Caco-2 (cell line): Measurements from ENCODE around the gene FAM184A. TPM values are rescaled to one million over a fixed set of nuclear protein-coding genes. Genes with fewer than 3 reads are reported as not detected.
A peak's percentile ranks its signal among the peaks of the same experiment; 100 is the strongest.

ENCODE experiments used
- BruUV-seq: library from RNA; stranded (reverse); fragments of 400-500 nt; replicated peaks from 2 replicates; lab custom pipeline; 2021; lab: Mats Ljungman, UMichigan
- CTCF ChIA-PET: fragments of 300-600 bp; sonication (Branson Sonifier 250); formaldehyde crosslinking; loops from one replicate; lab custom pipeline; 2022; ENCODE audit warnings: antibody characterized with exemption; lab: Charles Lee
- POLR2A ChIA-PET: fragments of 300-600 bp; sonication (Branson Sonifier 250); formaldehyde crosslinking; loops from one replicate; lab custom pipeline; 2022; ENCODE audit warnings: antibody characterized with exemption; lab: Charles Lee
- DNase-seq, 2 experiments: peaks; one replicate each; pipeline versions ENCODE4 v3.0.0 to v3.0.0-alpha.2; 2020 to 2022
- H3K27me3 ChIP-seq: replicated peaks from 2 replicates; pipeline ENCODE4 v1.6.0; 2011; ENCODE audit warnings: low read length; ENCODE audit not compliant: control insufficient read depth, insufficient read depth
- H3K36me3 ChIP-seq: 2 replicates; pipeline ENCODE4 v1.5.1; 2011; ENCODE audit warnings: low read length; ENCODE audit not compliant: control insufficient read depth, insufficient read depth
- H3K4me1 ChIP-seq: fragments of 250-450 bp; sonication (Bioruptor Pico); 2 replicates; pipeline ENCODE4 v1.5.1; 2020; ENCODE audit warnings: mild to moderate bottlenecking
- H3K4me3 ChIP-seq: 2 replicates; pipeline ENCODE4 v1.5.1; 2011; ENCODE audit warnings: low read depth, mild to moderate bottlenecking, control low read depth, low read length
- H3K9me3 ChIP-seq: fragments of 250-450 bp; sonication (Bioruptor Pico); 2 replicates; pipeline ENCODE4 v1.5.1; 2020; ENCODE audit warnings: mild to moderate bottlenecking, moderate library complexity
- H3K27ac Mint-ChIP-seq: one replicate; pipeline ENCODE4 v1.8.0; 2022; ENCODE audit warnings: mixed read lengths; ENCODE audit not compliant: unreplicated experiment
- H3K27me3 Mint-ChIP-seq: one replicate; pipeline ENCODE4 v1.8.0; 2022; ENCODE audit warnings: mixed read lengths; ENCODE audit not compliant: insufficient read depth, unreplicated experiment
- H3K36me3 Mint-ChIP-seq: one replicate; pipeline ENCODE4 v1.8.0; 2022; ENCODE audit warnings: mild to moderate bottlenecking, mixed read lengths; ENCODE audit not compliant: insufficient read depth, unreplicated experiment
- H3K4me1 Mint-ChIP-seq: one replicate; pipeline ENCODE4 v1.8.0; 2022; ENCODE audit warnings: low read depth, mixed read lengths; ENCODE audit not compliant: unreplicated experiment
- H3K4me3 Mint-ChIP-seq: one replicate; pipeline ENCODE4 v1.8.0; 2022; ENCODE audit warnings: mild to moderate bottlenecking, moderate library complexity, mixed read lengths; ENCODE audit not compliant: unreplicated experiment
- H3K9me3 Mint-ChIP-seq: one replicate; pipeline ENCODE4 v1.8.0; 2022; ENCODE audit warnings: mixed read lengths; ENCODE audit not compliant: unreplicated experiment
- intact Hi-C: fragments of 100-400 bp; cut with micrococcal nuclease; formaldehyde crosslinking; loops from one replicate; pipeline ENCODE4 v1.10.0; 2022; ENCODE audit not compliant: unreplicated experiment
- total RNA-seq: library from RNA; stranded (reverse); gene quantifications from 2 replicates; pipeline ENCODE4 v1.2.3, GENCODE V29; 2022
- TF ChIP-seq, protein P1 (sequence below), 2 experiments: fragments of 200-600 bp in 1 of 2; IDR thresholded peaks; 1 replicate in 1 of 2; 2 replicates in 1 of 2; pipeline versions ENCODE4 v1.5.1 to v1.8.0; 2011 to 2022; ENCODE audit warnings: antibody characterized with exemption in 1 of 2, control low read depth in 1 of 2, inconsistent platforms in 1 of 2, low read depth in 1 of 2, low read length in 1 of 2, mild to moderate bottlenecking in 1 of 2, moderate library complexity in 1 of 2; ENCODE audit not compliant: insufficient read depth in 1 of 2, severe bottlenecking in 1 of 2, unreplicated experiment in 1 of 2

The FAM184A gene
- total RNA-seq, 1 experiment from 2014 or later: 10.8 TPM

DNA sequence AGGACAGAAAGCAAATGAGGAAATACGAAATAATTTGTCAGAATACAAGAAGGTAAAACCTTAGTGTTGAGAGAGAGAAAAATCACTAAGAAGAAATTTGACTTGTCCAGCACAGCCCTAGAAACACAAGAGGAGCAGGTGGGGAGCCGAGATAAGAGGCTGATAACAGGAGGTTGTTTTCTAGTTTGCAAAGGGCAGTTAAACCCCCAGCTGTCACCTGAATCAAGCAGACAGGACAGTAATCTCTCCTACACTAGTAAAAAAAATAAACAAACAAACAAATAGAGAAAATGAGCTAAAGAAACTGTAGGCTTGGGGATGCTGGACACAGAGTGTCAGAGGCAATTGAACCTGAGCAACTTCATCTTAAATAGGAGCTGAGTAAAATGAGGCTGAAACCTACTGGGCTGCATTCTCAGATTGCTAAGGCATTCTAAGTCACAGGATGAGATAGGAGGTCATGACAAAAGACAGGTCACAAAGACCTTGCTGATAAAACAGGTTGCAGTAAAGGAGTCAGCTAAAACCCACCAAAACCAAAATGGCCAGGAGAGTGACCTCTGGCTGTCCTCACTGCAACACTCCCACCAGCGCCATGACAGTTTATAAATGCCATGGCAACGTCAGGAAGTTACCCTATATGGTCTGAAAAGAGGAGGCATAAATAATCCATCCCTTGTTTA, 40.4 kb downstream of the FAM184A start:
- intact Hi-C loops: loop anchor here (2.0 to 5.0 kb wide), 2 partner anchors 19 to 74 kb away; no protein-coding TSS in a partner anchor
- Mint-ChIP-seq H3K27ac (peak overlapping the region; percentile 36), H3K9me3 (no peaks in the 10 kb centered on the region), H3K4me3 (peak overlapping the region; percentile 6), H3K27me3 (no peaks in the 10 kb centered on the region), H3K36me3 (no peaks in the 10 kb centered on the region), H3K4me1 (peaks cover 33% of the 10 kb centered on the region)
- CTCF ChIA-PET: interaction anchor here (1.0 kb wide), 1 partner anchor 18 kb away, joined by 3 read pairs; no protein-coding TSS in a partner anchor
- H3K9me3 ChIP-seq: no peaks in the 10 kb centered on the region
- DNase-seq: peak in 1 of 2 experiments; percentile 5
- TF ChIP-seq, protein P1, sequence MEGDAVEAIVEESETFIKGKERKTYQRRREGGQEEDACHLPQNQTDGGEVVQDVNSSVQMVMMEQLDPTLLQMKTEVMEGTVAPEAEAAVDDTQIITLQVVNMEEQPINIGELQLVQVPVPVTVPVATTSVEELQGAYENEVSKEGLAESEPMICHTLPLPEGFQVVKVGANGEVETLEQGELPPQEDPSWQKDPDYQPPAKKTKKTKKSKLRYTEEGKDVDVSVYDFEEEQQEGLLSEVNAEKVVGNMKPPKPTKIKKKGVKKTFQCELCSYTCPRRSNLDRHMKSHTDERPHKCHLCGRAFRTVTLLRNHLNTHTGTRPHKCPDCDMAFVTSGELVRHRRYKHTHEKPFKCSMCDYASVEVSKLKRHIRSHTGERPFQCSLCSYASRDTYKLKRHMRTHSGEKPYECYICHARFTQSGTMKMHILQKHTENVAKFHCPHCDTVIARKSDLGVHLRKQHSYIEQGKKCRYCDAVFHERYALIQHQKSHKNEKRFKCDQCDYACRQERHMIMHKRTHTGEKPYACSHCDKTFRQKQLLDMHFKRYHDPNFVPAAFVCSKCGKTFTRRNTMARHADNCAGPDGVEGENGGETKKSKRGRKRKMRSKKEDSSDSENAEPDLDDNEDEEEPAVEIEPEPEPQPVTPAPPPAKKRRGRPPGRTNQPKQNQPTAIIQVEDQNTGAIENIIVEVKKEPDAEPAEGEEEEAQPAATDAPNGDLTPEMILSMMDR (IDR thresholded peaks at IDR 0.05; ENCODE audit: insufficient read depth in 1 of 2, low read depth in 1 of 2, low read length in 1 of 2, severe bottlenecking in 1 of 2, unreplicated experiment in 1 of 2): no peak
- no TSS peak for BruUV-seq
- peaks cover 53% of the 10 kb centered on the region for H3K4me1 ChIP-seq
- no peak overlapping the region for H3K4me3 ChIP-seq
- POLR2A ChIA-PET: no interaction called here
- no peaks in the 10 kb centered on the region for H3K36me3 ChIP-seq
- no peaks in the 10 kb centered on the region for H3K27me3 ChIP-seq

DNA sequence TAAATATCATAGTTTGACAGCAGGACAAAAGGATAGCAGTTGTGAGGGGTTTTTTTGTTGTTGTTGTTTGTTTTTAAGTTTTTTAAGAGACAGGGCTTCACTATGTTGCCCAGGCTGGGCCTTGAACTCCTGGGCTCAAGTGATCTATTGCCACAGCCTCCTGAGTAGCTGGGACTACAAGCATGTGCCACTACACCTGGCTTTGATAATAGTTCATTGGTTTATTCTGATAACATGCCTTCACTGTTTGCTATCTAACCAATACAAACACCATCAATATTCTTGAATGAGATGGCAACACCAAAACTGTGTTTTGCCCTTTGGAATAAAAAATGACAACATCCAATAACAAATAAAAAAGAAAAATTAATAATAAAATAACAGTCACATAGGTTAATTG, 41.2 kb downstream of the FAM184A start:
- Histone ChIP-seq H3K27me3 (no peaks in the 10 kb centered on the region), H3K36me3 (no peaks in the 10 kb centered on the region), H3K9me3 (no peaks in the 10 kb centered on the region), H3K4me1 (peaks cover 53% of the 10 kb centered on the region), H3K4me3 (no peak overlapping the region)
- H3K4me3 Mint-ChIP-seq: no peak overlapping the region
- no peaks in the 10 kb centered on the region for H3K36me3 Mint-ChIP-seq
- H3K4me1 Mint-ChIP-seq: peaks cover 33% of the 10 kb centered on the region
- H3K27ac Mint-ChIP-seq: no peak overlapping the region
- BruUV-seq: no TSS peak
- DNase-seq: no peak
- H3K9me3 Mint-ChIP-seq: no peaks in the 10 kb centered on the region
- no peaks in the 10 kb centered on the region for H3K27me3 Mint-ChIP-seq
- CTCF ChIA-PET: no interaction called here
- POLR2A ChIA-PET: no interaction called here
- intact Hi-C loops: loop anchor here (5.0 kb wide), 1 partner anchor 75 kb away; no protein-coding TSS in a partner anchor
- TF ChIP-seq, protein P1 (IDR thresholded peaks at IDR 0.05; ENCODE audit: insufficient read depth in 1 of 2, low read depth in 1 of 2, low read length in 1 of 2, severe bottlenecking in 1 of 2, unreplicated experiment in 1 of 2): no peak

DNA sequence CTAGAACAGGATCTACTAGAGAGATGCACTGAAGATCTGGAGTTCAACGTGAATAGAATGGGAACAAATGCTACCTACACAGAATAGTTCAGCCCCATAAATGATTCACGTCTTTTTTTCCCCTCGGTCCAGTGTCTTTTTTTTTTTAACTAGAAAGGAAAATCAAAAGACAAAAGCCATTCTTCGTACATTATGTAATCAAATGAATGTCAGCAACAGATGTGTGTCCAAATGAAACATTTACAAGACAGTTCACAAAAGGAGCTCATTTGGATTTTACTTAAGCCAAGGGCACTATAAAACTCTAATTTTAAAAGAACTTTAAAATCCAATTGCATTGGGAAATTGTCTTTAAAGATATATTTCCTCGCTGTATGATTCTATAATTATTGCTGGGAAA, 42.4 kb downstream of the FAM184A start:
- H3K4me1 ChIP-seq: peaks cover 53% of the 10 kb centered on the region
- intact Hi-C loops: loop anchor here (5.0 kb wide), 1 partner anchor 76 kb away; no protein-coding TSS in a partner anchor
- Mint-ChIP-seq H3K27me3 (no peaks in the 10 kb centered on the region), H3K4me1 (peaks cover 33% of the 10 kb centered on the region), H3K9me3 (no peaks in the 10 kb centered on the region), H3K27ac (no peak overlapping the region), H3K36me3 (no peaks in the 10 kb centered on the region), H3K4me3 (no peak overlapping the region)
- POLR2A ChIA-PET: no interaction called here
- no peaks in the 10 kb centered on the region for H3K36me3 ChIP-seq
- CTCF ChIA-PET: interaction anchor here (1.0 to 1.8 kb wide), 4 partner anchors 12 to 68 kb away, joined by 3 to 7 read pairs (median 5); no protein-coding TSS in a partner anchor
- H3K9me3 ChIP-seq: no peaks in the 10 kb centered on the region
- no peak for DNase-seq
- TF ChIP-seq, protein P1 (IDR thresholded peaks at IDR 0.05; ENCODE audit: insufficient read depth in 1 of 2, low read depth in 1 of 2, low read length in 1 of 2, severe bottlenecking in 1 of 2, unreplicated experiment in 1 of 2): no peak
- BruUV-seq: no TSS peak
- H3K27me3 ChIP-seq: no peaks in the 10 kb centered on the region
- H3K4me3 ChIP-seq: no peak overlapping the region
